ENCODE measurements around the gene ADGRF3.
A peak's percentile ranks its signal among the peaks of the same experiment; 100 is the strongest.

GRCh38 chr2:26345545-26346453 is 790 bp downstream of the ADGRF3 start, which contains the start of gene SELENOI:
- TF ChIP-seq CTCF (IDR thresholded peaks at IDR 0.05) (no peak), MXI1 (IDR thresholded peaks at IDR 0.05; ENCODE audit: low read depth, low read length) (peak; percentile 92), RAD21 (IDR thresholded peaks at IDR 0.05; ENCODE audit: low read length) (no peak; the same call in 1 of the 2 replicates), USF1 (IDR thresholded peaks at IDR 0.05; ENCODE audit: borderline replicate concordance, low read depth) (no peak), EP300 (IDR thresholded peaks at IDR 0.05; ENCODE audit: borderline replicate concordance in 1 of 2, low read depth in 1 of 2, low read length in 1 of 2) (peak in 1 of 2 experiments; percentile 46; a peak in 1 of 4 replicates)

Data from SK-N-SH (cell line).